Measurements from ENCODE around the gene CD300A.

The CD300A gene

GRCh38 chr17:74461611-74462010 is 4.8 kb upstream of the CD300A start:
- TF ChIP-seq CTCF (IDR thresholded peaks at IDR 0.05; ENCODE audit: low read depth, low read length) = no peak

DNA sequence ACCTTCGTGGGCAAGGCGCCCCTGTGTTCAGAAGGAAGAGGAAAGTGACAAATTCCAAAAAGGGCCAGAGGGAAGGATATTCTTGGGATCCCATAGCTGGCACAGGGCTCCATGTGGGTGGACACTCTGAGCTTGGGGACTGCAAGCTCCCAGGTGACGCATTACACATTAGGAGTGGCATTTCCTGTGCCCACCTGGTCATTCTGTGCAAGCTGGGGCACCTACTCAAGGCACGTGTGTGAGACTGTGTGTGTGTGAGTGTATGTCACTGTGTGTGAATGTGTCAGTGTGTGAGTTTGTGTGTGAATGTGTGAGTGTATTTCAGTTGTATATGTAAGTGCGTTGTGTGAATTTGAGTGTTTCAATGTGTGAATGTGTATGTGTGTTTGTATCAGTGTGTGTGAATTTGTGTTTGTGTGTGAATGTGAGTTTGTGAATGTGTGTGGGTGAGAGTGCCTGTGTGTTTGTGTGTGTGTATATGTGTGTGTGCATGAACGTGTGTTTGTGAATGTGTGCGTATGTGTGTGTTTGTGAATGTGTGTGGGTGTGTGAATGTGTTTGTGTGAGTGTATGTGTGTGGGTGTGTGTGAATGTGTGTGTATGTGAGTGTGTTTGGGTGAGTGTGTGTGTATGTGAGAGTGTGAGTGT is 1.6 kb upstream of the CD300A start:
- no peak overlapping the region for H3K4me3 ChIP-seq (ENCODE audit: low read depth, low read length)

More at GRCh38 chr17:74461611-74462010, 4.8 kb upstream of the CD300A start:
- no peak overlapping the region for H3K4me3 ChIP-seq (ENCODE audit: low read depth, low read length)

GRCh38 chr17:74465378-74466110 is 890 bp upstream of the CD300A start:
- no peak overlapping the region for H3K4me3 ChIP-seq (ENCODE audit: low read depth, low read length)
- TF ChIP-seq CTCF (IDR thresholded peaks at IDR 0.05; ENCODE audit: low read depth, low read length) = no peak

More for the DNA sequence above, 1.6 kb upstream of the CD300A start:
- no peak for TF ChIP-seq CTCF (IDR thresholded peaks at IDR 0.05; ENCODE audit: low read depth, low read length)

- no peak for TF ChIP-seq CTCF (IDR thresholded peaks at IDR 0.05; ENCODE audit: low read depth, low read length)
- no peak overlapping the region for H3K4me3 ChIP-seq (ENCODE audit: low read depth, low read length)
These were observed 372 bp downstream of the CD300A start for GRCh38 chr17:74466828-74467184.

DNA sequence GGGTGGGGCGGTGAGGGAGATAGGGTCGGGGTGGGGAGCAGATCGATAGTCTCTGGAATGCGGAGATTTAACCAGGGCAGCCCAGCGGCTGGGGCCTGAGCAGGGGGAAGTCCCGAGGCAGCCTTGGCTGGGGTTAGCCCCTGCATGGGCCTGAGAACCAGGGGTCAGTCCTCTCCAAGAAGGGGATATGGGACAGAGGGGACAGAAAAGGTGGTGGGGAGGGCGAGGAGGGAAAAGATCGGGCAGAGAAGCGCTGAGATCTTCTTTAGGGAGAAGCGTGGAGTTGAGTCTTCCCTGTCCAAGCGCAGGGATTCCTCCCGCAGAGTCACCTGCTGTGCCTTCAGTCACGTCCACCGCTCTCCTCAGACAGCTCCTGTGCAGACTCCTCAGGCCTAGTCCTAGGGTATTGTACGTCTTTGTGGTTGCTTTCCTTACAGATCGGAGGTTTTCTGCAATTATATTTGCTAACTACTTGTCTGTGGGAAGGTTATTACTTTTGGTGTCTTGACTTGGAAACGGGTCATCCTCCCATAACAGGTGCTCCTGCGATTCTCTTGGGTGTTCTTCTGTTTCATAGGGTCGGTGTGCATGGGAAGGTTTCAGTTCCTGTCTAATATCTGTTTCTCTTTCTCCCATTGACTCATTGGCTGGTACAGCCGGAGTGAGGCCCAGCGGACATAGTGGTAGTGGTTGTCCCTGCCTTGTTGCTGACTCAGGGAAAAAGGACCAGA is 952 bp downstream of the CD300A start:
- TF ChIP-seq CTCF (IDR thresholded peaks at IDR 0.05; ENCODE audit: low read depth, low read length) = no peak
- H3K4me3 ChIP-seq (ENCODE audit: low read depth, low read length) = no peak overlapping the region

- H3K4me3 ChIP-seq (ENCODE audit: low read depth, low read length) = no peak overlapping the region
- TF ChIP-seq CTCF (IDR thresholded peaks at IDR 0.05; ENCODE audit: low read depth, low read length) = no peak
These were observed 4.9 kb downstream of the CD300A start for GRCh38 chr17:74471341-74471740.

DNA sequence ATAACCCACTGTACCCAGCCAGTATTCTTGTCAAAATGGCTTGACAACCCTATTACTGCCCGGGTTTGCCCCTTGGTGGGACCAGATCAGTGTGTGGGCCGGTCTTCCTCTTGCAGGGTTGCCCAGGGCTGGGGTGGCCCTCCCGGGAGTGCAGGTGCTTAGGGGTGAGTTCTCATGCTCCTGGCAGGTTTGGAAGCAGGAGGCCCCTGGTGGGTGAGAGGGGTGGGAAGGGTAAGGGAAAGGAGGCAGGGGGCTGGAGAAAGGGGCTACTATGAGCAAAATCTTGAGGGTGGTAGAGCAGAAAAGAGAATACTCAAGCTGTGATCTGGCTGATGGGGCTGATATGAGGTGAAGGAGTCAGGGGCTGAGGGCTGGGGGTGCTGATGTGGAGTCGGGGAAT is 6.5 kb downstream of the CD300A start:
- no peak overlapping the region for H3K4me3 ChIP-seq (ENCODE audit: low read depth, low read length)
- TF ChIP-seq CTCF (IDR thresholded peaks at IDR 0.05; ENCODE audit: low read depth, low read length) = no peak
